NCI-H446 (cell line): Measurements from ENCODE around the gene SEMA4C.
A peak's percentile ranks its signal among the peaks of the same experiment; 100 is the strongest.
"Not testable (repeated sequence)": the region's sequence is repeated elsewhere in the genome, so short reads cannot be mapped to it uniquely, and the experiment has no call there.

ENCODE experiments used
- DNase-seq, 2 experiments: peaks; one replicate each; lab custom pipeline; 2025; lab: John Stamatoyannopoulos, UW

The SEMA4C gene

DNA sequence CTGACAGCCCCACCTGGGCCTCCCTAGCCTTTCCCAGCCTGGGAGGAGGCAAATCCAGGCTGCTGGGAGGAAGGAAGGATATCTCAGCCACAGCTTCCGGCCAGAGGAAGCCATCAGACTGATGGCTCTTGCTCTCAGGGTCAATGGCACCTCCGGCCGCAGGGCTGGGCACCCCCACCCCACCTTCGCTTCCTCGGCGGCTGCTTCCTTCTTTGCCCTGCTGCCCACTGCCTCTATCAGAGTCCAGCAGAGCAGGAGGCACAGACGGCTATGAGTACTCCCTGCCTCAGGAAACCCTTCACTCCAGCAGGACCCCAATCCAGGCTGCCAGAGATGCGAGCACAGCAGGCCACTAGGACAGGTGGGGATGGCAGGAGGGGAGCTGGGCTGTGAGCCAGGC lies 3.3 kb downstream of the SEMA4C start:
- DNase-seq, result no peak

DNA sequence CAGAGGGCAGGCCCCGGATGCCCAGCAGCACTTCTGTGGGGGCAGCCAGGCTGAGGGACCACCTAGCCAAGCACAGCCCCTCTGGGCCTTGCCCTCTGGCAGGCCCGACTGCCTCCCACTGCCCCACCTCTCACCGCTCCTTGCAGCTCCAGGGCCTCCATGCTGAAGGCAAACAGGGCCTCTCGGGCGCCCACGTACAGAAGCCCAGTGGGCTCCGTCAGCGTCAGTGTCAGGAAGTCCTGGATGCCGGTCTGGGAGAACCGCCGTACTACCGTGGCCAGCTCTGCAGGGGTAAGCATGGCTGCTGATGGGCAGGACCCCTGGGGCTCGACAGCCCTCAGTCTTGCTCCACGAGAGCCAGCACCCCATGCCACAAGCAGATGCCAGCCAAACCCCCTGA lies 3.7 kb downstream of the SEMA4C start:
- DNase-seq, result no peak

DNA sequence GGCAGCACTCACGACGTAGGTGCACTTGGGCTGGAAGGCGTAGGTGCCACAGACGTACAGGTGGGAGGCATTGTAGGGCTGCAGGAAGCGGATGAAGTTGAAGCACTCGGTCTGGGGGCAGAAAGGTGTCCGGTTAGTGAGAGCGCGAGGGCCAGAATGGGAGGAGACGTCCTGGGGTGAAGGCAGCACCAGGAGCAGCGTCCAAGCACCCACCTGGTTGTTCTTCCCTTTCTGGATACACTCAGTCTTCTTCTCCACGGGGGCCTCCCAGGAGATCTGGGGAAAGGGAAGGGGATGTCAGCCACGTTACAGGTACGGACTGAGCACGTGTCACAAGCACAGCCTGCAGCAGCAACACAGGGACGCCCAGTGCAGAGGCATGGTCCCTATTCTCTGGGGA lies 4.2 kb downstream of the SEMA4C start:
- DNase-seq, result no peak

DNA sequence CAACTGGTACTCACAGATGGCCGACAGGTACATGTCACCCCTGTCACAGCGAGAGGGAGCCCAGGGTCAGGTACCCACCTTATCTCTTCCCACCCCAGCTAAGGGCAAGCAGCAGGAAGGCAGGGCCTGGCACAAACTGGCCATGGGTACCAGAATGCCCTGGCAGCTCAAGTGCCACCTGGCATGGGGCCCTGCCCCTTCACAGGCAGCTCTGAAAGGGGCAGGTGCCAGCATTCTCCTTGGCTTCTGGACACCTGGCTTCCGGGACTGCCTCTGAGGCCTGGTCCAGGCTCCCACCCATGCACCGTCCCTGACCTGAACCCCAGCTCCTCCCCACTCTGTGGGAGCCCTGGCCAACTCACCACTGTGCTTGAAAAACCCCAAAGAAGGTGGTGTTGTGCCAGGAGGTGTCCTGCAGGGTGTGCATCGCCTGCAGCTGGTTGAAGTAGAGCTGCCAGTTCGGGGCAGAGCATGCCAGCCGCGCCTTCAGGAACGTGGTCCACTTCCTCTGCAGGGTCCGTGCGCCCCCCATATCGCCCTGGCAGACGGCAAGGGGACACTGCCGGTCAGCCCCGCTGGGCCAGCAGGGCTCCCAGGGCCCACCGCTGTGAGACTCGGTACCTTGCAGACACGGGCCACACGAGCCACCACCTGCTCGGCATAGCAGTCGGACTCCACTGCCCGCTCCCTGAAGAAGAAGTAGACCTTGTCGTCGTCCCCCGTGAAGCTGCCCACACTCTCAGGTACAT lies 5.4 kb downstream of the SEMA4C start:
- DNase-seq, result no peak

DNA sequence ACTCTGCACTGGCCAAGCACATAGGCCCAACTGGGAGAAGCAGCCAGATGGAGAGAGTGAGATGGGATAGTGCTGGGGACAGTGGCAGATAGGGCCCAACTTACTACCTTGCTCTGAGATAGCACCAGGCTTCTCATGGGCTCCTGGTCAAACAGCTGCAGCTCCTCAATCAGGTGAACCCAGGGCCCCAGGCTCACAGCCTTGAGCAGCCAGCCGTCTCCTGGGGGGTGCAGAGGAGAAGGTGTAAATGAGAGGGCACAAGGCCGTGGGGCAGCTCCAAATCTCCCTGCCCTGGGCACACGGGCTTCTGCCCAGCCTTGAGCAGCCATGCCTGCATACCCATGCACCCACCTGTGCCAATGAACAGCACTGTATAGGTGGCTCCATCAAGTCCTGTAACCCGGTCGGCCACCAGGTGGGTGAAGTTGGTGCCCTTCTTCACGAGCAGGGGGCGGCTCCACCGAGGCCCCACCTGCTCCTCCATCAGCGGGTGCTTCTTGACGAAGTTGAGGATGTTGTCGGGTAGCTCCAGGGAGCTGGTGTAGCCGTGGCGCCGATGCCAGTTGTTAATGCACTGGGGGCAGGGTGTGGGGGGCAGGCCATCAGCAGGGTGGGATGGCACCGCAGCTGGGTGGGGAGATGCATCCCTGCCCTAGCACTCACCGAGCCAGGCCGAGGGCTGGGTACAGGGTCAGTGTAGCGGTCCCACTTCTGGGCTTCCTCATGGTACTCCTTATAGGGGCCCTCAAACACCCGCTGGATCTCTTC lies 6.1 kb downstream of the SEMA4C start:
- DNase-seq, result no peak

DNA sequence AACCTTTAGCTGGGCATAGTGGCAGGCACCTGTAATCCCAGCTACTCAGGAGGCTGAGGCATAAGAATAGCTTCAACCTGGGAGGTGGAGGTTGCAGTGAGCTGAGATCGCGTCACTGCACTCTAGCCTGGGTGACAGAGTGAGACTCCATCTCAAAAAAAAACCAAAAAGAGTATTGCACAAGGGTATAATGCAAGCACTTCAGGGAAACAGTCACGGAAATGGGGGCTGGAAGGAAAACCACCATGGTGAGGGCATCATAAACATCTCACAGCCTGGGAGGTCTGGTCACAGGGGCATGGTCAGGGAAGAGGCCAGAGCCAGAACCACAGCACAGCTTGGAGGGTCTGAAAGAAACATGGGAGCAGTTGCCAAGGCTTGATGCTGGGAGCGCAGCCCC lies 6.8 kb downstream of the SEMA4C start:
- not testable (repeated sequence) for DNase-seq

DNA sequence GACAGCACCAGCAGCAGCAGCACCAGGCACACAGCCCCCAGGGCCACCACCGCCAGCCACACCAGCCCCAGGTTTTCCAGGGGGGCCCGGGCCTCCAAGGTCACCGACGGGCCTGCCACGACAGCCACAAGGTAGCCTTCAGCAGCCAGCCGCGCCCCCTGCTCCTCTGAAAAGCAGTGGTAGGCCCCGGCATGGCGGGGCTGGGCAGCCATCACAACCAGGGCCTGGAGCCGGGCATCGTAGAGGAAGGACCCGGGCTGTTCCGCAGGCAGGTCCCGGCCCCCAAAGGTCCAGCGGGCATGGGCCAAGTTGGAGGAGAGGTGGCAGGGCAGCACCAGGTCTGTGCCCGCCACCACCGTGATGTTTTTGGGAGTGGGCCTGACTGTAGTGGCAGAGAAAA lies 8.8 kb downstream of the SEMA4C start:
- no peak for DNase-seq

DNA sequence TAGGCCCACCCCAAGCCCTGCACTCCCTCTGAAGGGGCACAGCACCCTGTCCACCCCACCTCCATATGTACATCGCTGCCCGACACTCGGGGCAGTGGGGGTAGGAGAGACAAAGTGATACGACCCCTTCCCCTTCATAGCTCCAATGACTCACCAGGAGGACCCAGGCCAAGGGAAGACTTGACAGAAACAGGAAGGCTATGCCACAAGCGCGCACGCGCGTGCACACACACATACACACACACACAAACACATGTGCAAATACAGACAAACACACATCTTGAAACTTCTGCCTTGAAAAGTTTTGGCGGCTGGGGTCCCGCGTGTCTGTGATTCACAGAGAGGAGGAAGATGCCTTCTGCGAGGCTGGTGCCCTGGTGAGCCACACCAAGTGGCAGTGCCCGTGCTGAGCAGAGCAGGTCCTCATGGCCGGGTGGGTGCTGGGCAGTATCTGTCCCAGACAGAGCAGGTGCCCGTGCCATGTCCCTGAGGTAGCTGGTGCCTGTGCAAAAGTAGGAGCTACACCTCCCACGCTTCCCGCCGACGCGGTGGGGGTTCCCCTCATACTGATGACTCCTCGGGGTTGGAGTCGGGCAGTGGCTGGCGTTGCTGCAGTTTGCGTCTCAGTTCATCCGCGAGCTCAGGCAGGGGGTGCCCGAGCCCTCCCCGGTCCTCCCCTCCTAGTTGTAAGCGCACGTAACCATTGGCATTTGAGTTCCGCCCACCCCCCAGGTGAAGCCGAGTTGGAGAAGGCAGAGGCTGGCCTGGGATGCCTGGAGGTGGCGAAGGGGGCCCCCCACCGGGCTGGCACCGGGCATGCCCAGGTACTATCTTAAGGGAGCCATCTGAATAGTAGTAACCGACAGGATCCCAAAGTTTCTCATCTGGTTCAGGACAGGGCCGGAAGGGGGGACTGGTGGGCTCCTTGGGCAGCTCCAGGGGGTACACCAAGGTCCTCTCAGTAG lies 9.5 kb downstream of the SEMA4C start:
- no peak for DNase-seq

DNA sequence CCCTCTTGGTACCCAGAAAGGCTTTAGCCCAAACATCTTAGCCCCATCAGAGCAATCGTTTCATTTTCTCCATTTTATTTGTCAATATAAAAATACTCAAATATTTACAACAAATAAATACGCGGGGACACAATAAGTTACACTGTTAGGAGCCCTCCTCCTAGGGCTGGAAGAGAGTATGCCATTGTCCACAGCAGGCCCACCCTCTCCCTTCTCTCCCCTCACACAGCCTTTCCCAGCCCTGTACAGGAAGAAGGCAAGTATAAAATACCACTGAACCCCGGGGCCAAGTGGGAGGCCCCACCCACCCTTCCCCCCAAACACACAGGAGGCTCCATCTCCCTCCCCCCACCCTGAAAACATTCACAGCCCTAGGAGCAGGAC lies 10.2 kb downstream of the SEMA4C start:
- DNase-seq, result no peak

DNA sequence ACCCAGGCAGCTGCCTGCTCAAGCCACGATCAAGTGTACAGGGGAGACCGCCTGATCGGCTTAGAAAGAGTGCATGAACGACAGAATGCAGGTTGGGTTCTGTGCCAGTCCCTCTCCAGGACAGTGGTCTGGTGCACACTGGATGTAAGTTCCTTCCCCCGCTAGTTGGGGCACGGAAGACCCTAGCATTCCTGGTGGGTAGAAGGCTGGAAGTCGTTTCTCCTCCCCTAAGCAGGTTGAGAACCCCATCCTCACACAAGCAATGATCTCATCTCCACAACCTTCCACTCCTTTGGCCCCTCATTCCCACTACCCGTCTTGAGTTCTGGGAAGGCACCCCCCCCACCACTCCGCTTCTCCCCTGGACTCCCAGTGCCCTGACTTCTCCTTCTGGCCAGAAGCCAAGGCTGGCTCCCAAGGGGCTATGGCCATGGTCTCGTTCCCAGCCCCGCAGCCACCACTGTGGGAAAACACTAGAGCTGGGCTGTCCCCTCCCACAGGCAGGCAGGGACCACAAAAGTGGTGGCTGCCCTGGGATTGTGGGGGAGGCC lies 10.7 kb downstream of the SEMA4C start:
- DNase-seq, result no peak

DNA sequence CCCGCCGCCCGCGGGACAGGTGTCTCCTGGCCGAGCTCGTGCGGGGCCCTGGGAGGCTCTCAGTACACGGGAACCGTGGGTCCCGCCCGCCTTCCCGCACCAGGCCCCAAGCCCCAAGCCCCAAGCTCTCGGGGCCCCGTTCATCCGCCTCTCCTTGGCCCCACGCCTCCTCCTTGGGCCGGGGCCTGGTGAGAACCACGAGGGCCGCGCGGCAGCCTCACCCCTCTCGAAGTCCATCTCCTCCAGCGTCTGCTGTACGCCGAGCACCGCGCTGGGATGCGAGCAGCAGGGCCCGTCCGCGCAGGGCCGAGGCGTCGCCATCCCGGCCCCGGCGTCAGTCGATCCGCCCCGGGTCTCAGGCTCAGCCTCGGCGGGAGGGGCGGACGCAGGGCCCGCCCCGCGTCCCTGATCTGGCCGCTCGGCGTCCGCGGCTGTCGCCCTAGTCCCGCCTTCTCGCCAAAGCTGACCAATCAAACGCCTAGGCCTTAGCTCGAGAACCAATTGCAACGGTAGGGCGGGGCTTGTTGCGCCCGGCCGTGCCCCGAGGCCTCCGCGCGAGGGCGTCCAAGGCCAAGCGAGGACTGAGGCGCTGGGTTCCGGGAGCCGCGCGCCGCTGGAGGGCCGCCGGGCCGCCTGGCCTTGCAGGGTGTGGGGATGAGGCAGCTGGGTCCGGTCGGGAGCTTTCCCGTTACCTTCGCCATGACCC lies 12.1 kb downstream of the SEMA4C start, which contains the start of gene ANKRD39:
Gene ANKRD39, minus strand, starts transcription at position 350 of the 706 bp plus-strand sequence. Its CDS starts 29 bp downstream, at position 321.
- DNase-seq, result peak; percentile 97 to 99

DNA sequence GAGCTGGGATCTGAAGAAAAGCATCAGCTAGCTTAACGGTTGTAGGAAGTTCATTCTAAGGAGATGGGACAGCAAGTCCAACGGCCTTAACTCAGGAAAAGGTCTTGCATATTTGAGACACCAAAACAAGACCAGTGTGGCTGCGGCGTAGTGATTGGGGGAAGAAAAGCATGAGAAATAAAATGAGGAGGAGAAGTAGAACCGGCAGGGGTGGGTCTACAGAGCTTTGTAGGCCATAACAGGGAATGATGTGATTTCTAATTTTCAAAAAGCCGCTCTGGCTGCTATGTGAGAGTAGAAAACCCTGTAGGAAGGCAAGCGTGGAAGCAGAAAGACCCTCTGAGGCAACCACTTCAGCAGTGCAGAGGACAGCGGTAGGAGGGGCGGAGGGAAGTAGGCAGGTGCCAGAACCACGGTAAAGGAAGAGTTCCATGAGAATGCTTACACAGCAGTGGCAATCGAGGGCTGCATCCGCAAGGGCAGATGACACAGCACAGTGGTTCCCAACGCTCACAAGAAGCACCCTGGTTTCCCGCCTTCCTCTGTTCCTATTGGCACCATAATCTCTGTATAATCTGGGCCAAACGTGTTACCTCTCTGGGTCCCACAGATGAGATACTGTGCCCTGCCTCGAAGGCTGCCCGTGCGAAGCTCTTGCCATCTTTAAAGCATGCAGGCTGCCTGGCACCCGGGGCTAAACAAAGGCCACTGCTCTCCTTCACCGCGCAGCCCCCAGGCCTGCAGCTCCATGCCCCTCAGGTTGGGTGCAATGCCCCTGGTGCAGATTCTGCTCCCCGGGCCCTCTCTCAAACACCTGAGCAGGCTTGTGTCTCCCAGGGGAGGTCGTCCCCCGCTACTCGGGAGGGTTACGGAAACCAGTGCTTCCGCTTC lies 12.9 kb downstream of the SEMA4C start:
- DNase-seq, result no peak

DNA sequence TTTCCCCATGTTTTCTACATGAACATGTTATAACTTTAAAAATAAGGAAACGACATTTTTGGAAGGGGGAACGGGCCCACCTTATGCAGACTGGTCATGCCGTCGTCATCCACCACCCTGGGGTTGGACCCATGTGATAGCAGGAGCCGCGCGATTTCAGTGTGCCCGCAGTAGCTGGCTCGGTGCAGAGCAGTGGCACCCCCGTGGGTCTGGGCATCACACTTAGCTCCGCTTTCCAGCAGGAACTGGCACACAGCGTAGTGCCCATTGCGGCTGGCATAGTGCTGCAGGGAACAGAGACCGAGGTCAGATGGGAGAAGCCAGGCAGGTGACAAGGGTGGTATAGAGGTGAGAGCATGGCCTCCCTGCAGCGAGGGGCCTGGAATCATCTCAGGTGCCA lies 16.6 kb downstream of the SEMA4C start:
- DNase-seq, result no peak

DNA sequence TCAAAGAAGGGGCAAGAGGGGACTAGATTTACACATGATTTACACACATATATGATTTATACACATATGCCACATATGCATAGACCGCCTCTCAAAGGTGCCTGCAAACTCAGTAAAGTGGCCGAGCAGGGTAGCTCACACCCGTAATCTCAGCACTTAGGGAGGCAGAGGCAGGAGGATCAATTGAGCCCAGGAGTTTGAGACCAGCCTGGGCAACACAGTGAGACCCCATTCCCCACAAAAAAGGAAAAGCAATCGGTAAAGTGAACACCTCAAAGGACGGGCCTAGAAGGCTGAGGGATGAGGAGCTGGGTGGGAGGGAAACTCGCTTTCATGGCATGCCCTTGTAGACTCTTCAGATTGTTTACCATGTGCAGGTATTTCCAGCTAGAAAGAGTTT lies 17.2 kb downstream of the SEMA4C start:
- DNase-seq, result no peak

DNA sequence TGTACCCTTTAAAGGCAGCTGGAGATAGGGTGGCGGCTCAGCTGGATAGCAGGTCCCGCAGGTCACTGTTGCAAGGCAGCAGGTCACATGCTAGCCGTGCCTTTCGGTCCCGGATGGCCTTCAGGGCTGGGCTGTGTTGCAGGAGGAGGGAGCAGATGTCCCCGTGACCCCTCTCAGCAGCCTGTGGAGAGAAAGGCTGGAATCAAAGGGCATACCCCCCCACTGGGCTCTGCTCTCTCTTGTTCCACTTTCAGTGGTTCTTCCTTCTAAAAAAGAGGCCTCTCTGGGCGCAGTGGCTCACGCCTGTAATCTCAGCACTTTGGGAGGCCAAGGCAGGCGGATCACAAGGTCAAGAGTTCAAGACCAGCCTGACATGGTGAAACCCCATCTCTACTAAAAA lies 21.6 kb downstream of the SEMA4C start:
- no peak for DNase-seq

DNA sequence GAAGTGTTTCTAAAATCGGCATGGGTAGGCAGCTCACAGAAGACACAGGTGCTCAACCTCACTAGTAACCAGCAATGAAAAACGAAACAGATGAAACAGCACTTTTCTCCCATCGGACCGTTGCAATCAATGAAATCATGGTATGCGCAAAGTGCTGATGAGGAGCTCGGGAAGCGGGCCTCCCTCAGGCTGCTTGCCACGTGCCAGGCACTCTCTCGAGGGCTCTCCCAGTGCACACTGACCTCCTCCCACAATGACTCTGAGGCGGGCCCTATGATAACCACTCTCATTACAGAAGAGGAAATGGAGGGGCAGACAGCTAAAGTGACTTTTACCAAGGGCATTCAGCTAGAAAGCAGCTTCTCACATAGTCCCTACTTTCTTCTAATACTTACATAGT lies 22.3 kb downstream of the SEMA4C start:
- no peak for DNase-seq

DNA sequence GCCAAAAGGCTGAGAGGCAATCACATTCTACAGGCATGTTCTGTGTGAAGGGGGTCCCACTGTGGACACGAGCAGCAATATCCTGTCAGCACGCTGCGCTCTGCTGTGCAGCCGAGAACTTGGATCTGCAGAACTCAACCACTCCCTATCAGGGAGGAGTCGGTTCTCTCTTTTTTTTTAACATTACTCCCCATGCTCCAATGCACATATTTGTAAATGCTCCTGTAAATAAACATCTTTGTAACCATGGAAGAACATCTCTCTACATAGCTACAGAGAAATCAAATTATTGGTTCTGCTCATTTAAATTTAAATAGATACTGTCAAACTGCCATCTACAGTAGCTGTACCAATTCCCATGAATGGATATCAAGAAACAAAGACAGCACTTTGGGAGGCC lies 23.1 kb downstream of the SEMA4C start:
- no peak for DNase-seq

DNA sequence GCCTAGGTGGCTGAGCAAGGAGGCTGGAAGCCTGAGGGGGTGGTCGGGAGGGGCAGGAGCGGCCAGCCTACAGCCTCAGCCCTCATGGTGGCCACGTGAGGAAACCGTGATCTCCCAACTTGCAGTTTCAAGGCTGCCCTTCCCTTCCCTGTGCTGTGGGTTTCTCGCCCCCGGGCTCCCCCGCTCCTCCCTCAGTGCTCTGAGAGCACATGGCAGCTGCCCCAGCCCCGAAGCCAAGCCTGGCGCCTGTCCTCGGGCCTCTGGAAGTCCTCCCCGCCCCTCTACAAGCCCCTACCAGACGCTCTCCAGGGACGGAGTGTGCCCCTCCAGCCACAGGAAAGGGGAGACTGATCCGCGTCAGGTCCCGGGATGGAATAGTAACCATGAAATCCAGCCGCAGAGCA lies 25.5 kb downstream of the SEMA4C start:
- no peak for DNase-seq

DNA sequence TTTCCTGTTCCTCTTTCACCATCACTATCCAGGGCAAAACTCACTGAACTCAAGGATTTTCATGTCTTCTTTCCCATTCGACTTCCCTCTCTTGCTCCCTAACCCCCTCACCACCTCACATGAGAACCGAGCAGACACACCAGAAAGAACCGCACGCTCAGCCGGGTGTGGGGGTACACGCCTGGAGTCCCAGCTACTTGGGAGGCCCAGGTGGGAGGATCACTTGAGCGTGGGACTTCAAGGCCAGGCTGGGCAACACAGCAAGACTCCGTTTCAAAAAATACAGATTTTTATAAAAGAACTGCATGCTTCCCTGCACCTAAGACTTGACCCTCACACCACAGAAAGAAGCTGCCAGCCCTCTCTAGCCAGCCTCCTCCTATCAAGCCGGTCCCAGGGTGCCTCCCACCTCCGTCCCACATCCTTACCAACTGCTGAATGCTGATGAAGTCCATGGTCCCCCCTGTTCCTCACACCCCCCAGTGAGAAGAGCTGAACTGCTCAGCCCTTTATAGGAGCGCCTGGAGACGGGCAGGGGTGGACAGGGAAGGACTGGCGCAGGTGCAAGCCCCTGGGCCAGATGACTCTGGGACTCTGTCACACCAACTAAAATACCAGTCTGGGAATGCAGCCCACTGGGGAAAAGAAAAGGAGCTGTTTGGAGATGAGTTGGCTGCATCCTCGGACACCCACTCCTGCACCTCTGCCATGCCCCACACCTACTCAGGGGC lies 26.2 kb downstream of the SEMA4C start, which contains the start of gene ANKRD23:
Gene ANKRD23, minus strand, starts transcription at position 484 of the 731 bp plus-strand sequence. Its CDS starts 29 bp downstream, at position 455.
- DNase-seq, result no peak

DNA sequence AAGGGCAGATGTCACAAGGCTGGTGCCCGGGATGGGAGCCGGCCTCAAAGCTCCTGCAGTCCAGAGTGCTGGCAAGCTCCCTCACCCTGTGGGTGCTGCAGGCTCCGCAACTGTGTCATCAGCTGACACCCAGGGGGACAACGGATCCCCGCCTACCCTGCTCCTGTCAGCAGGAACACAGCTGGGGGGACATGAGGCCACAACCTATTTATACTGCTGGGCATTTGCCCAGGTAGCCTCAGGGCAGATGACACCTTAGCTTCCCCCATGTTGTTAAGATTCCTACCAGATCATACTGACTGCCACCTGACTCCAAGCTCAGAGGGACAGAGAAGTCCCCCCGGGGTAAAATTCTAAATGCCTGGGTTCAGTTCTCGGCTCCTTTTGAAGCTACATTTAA lies 27.3 kb downstream of the SEMA4C start:
- DNase-seq, result no peak
